GM12874 (cell line): ENCODE data around the gene DHRS4.

Experiments
- CTCF ChIP-seq: IDR thresholded peaks from 2 replicates; pipeline ENCODE4 v1.5.1; 2011; ENCODE audit warnings: low read depth, mild to moderate bottlenecking, control low read depth, low read length, moderate library complexity; ENCODE audit not compliant: insufficient read depth

DHRS4 gene

DNA sequence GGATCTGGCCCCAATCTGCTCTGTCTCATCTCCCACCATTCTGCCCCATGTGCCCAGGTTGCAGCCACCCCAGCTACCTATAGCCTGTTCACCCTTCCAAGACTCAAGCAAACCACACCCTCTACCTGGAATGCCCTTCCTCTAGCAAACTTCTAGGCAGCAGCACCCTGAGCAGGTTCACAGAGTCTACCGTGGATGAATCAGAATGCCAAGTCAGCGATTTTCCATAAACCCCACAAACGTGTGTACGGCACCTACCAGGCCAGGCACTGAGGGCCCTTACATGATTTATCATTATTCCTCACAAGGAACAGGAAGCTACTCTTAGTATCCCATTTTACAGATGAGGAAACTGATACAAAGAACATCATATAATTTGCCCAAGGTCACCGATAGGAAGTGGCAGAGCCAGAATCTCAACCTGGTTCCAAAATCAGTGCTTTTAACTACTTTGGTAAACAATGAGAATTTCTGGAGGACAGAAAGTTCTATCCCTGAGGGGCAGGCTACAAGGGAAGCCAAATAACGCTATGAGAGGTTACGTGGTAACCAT lies 28.0 kb upstream of the DHRS4 start:
- no peak for TF ChIP-seq CTCF

- TF ChIP-seq CTCF = no peak
Measured at GRCh38 chr14:23926543-23926942, 27.0 kb upstream of the DHRS4 start.

DNA sequence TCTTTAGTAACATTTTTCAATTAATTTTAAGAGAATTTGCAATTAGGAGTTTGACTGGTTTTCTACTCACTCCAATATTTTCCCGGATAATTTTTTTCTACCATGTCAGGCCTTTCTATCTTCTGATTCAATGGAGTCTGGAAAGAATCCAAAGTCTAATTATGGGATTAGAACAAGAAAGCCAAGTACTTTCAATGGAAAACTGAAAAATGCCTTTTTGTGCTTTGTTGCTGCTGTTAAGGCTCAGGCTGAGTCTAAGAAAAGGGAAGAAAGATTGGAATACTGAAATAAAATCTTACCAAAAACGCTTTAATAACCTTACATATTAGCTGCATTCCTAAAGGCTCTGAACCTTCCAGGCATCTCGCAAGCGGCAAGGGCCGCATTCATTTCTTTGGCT lies 24.4 kb upstream of the DHRS4 start:
- no peak for TF ChIP-seq CTCF

DNA sequence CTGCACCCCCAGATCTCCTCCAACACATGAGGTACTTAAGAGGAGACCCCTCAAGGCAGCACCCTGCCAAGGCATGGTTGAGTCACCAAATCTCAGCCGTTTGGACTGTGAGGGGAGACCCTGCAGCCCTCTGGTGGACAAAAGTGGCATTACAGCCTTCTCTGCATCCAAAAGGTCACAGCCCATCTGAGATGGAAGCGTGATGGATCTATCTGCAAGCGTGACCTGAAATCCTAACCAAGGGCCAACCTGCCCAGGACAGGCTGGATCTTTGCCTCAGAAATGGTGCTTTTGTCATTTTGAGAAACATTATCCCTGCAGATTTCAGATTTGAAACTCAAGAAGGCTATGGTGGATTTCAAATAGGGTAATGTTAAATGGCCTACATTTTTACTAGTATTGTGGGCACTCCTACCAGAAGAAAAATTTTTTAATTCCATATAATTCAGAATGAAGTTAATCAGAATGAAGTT lies 23.7 kb upstream of the DHRS4 start:
- TF ChIP-seq CTCF = peak; percentile 98

GRCh38 chr14:23930742-23931141 lies 22.8 kb upstream of the DHRS4 start:
- no peak for TF ChIP-seq CTCF

DNA sequence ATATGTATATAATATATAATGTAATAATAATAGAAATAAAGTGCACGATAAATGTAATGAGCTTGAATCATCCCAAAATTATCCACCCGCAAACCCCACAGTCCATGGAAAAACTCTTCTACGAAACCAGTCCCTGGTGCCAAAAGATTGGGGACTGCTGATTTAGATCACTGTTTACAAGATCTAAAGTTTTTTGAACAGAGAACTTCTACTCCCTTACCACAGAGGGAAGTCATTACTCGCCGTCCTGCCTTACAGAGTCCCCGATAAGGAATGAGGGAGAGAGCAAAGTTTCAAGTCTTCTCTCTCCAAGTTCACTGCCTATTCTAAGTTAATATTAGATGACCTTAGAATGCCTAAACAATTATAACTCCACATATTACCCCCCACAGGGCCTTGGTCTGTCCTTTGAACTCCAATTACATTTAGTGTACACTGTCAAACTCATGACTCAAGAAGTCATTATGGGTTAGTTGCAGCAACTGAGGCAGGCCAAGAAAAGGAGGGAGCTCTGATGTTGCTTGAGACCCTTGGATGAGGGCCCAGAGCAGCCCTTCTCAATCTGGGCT lies 21.8 kb upstream of the DHRS4 start:
- TF ChIP-seq CTCF = no peak

GRCh38 chr14:23932639-23933038 lies 20.9 kb upstream of the DHRS4 start:
- no peak for TF ChIP-seq CTCF
